ENCODE data around the gene SERPINB1. TPM values are rescaled to one million over a fixed set of nuclear protein-coding genes. Genes with fewer than 3 reads are reported as not detected.

The SERPINB1 gene
- total and polyA plus RNA-seq, 3 experiments from 2014 or later = 40.4 to 103 (median 42.4) TPM

GRCh38 chr6:2819978-2820377 lies 21.7 kb downstream of the SERPINB1 start:
- no peak overlapping the region for H3K27ac Mint-ChIP-seq
- Histone ChIP-seq H3K4me3 (ENCODE audit: low read length) (no peak overlapping the region), H3K27me3 (ENCODE audit: insufficient read depth, low read length, poor library complexity, severe bottlenecking) (no peaks in the 10 kb centered on the region), H3K4me1 (ENCODE audit: insufficient read depth, low read length) (no peaks in the 10 kb centered on the region), H3K36me3 (ENCODE audit: insufficient read depth, low read length) (no peaks in the 10 kb centered on the region), H3K9me3 (ENCODE audit: low read length) (peaks cover 7% of the 10 kb centered on the region), H3K27ac (ENCODE audit: low read depth, low read length) (no peak overlapping the region)
- peaks cover 0 to 6% (median 0%) of the 10 kb centered on the region in 3 donors for H3K4me1 Mint-ChIP-seq
- peaks cover 14 to 26% (median 21%) of the 10 kb centered on the region in 5 donors for H3K9me3 Mint-ChIP-seq
- H3K4me3 Mint-ChIP-seq = no peak overlapping the region
- peaks cover 3 to 25% (median 5%) of the 10 kb centered on the region in 3 donors for H3K36me3 Mint-ChIP-seq
- DNase-seq = no peak
- ChIA-PET POLR2A (no interaction called here), CTCF (no interaction called here)
- no peaks in the 10 kb centered on the region for H3K27me3 Mint-ChIP-seq

GRCh38 chr6:2819115-2819514 lies 22.5 kb downstream of the SERPINB1 start:
- no peaks in the 10 kb centered on the region for H3K27me3 Mint-ChIP-seq
- Histone ChIP-seq H3K9me3 (ENCODE audit: low read length) (peaks cover 7% of the 10 kb centered on the region), H3K4me1 (ENCODE audit: insufficient read depth, low read length) (no peaks in the 10 kb centered on the region), H3K27ac (ENCODE audit: low read depth, low read length) (no peak overlapping the region), H3K27me3 (ENCODE audit: insufficient read depth, low read length, poor library complexity, severe bottlenecking) (no peaks in the 10 kb centered on the region), H3K36me3 (ENCODE audit: insufficient read depth, low read length) (no peaks in the 10 kb centered on the region), H3K4me3 (ENCODE audit: low read length) (no peak overlapping the region)
- ChIA-PET CTCF (no interaction called here), POLR2A (no interaction called here)
- H3K27ac Mint-ChIP-seq = no peak overlapping the region
- H3K4me1 Mint-ChIP-seq = peaks cover 0 to 6% (median 0%) of the 10 kb centered on the region in 3 donors
- H3K4me3 Mint-ChIP-seq = no peak overlapping the region
- peaks cover 14 to 26% (median 21%) of the 10 kb centered on the region in 5 donors for H3K9me3 Mint-ChIP-seq
- DNase-seq = no peak
- peaks cover 3 to 25% (median 5%) of the 10 kb centered on the region in 3 donors for H3K36me3 Mint-ChIP-seq

- H3K27ac Mint-ChIP-seq = no peak overlapping the region
- peaks cover 7% of the 10 kb centered on the region for H3K9me3 ChIP-seq (ENCODE audit: low read length)
- CTCF ChIA-PET = interaction anchor here (1.2 kb wide), 1 partner anchor 69 kb away, joined by 3 read pairs; no protein-coding TSS in a partner anchor
Measured at GRCh38 chr6:2818593-2818992, 23.1 kb downstream of the SERPINB1 start.

GRCh38 chr6:2817903-2818443 lies 23.7 kb downstream of the SERPINB1 start:
- POLR2A ChIA-PET = no interaction called here
- Histone ChIP-seq H3K27me3 (ENCODE audit: insufficient read depth, low read length, poor library complexity, severe bottlenecking) (no peaks in the 10 kb centered on the region), H3K9me3 (ENCODE audit: low read length) (peaks cover 7% of the 10 kb centered on the region), H3K27ac (ENCODE audit: low read depth, low read length) (no peak overlapping the region), H3K36me3 (ENCODE audit: insufficient read depth, low read length) (no peaks in the 10 kb centered on the region), H3K4me1 (ENCODE audit: insufficient read depth, low read length) (no peaks in the 10 kb centered on the region), H3K4me3 (ENCODE audit: low read length) (no peak overlapping the region)
- Mint-ChIP-seq H3K27ac (no peak overlapping the region), H3K27me3 (no peaks in the 10 kb centered on the region), H3K4me1 (peaks cover 0 to 6% (median 0%) of the 10 kb centered on the region in 3 donors), H3K36me3 (peaks cover 2 to 29% (median 5%) of the 10 kb centered on the region in 3 donors), H3K4me3 (no peak overlapping the region), H3K9me3 (peaks cover 14 to 26% (median 21%) of the 10 kb centered on the region in 5 donors)
- no peak for DNase-seq
- CTCF ChIA-PET = interaction anchor here (1.2 kb wide), 1 partner anchor 69 kb away, joined by 3 read pairs; no protein-coding TSS in a partner anchor

More at GRCh38 chr6:2818593-2818992, 23.1 kb downstream of the SERPINB1 start:
- no peak for DNase-seq
- Histone ChIP-seq H3K4me3 (ENCODE audit: low read length) (no peak overlapping the region), H3K36me3 (ENCODE audit: insufficient read depth, low read length) (no peaks in the 10 kb centered on the region), H3K27ac (ENCODE audit: low read depth, low read length) (no peak overlapping the region), H3K27me3 (ENCODE audit: insufficient read depth, low read length, poor library complexity, severe bottlenecking) (no peaks in the 10 kb centered on the region), H3K4me1 (ENCODE audit: insufficient read depth, low read length) (no peaks in the 10 kb centered on the region)
- Mint-ChIP-seq H3K27me3 (no peaks in the 10 kb centered on the region), H3K36me3 (peaks cover 3 to 29% (median 5%) of the 10 kb centered on the region in 3 donors), H3K4me1 (peaks cover 0 to 6% (median 0%) of the 10 kb centered on the region in 3 donors), H3K4me3 (no peak overlapping the region), H3K9me3 (peaks cover 14 to 26% (median 21%) of the 10 kb centered on the region in 5 donors)
- POLR2A ChIA-PET = no interaction called here

GRCh38 chr6:2816158-2816557 lies 25.5 kb downstream of the SERPINB1 start:
- peaks cover 14 to 26% (median 21%) of the 10 kb centered on the region in 5 donors for H3K9me3 Mint-ChIP-seq
- no peak for DNase-seq
- peaks cover 0 to 6% (median 0%) of the 10 kb centered on the region in 3 donors for H3K4me1 Mint-ChIP-seq
- Histone ChIP-seq H3K9me3 (ENCODE audit: low read length) (peaks cover 7% of the 10 kb centered on the region), H3K4me1 (ENCODE audit: insufficient read depth, low read length) (no peaks in the 10 kb centered on the region), H3K36me3 (ENCODE audit: insufficient read depth, low read length) (no peaks in the 10 kb centered on the region), H3K27me3 (ENCODE audit: insufficient read depth, low read length, poor library complexity, severe bottlenecking) (no peaks in the 10 kb centered on the region), H3K27ac (ENCODE audit: low read depth, low read length) (no peak overlapping the region), H3K4me3 (ENCODE audit: low read length) (no peak overlapping the region)
- ChIA-PET CTCF (no interaction called here), POLR2A (no interaction called here)
- H3K27ac Mint-ChIP-seq = no peak overlapping the region
- no peak overlapping the region for H3K4me3 Mint-ChIP-seq
- H3K36me3 Mint-ChIP-seq = peaks cover 0 to 34% (median 5%) of the 10 kb centered on the region in 3 donors
- H3K27me3 Mint-ChIP-seq = no peaks in the 10 kb centered on the region

GRCh38 chr6:2812695-2813094 lies 29.0 kb downstream of the SERPINB1 start:
- H3K9me3 ChIP-seq (ENCODE audit: low read length) = peaks cover 7% of the 10 kb centered on the region
- POLR2A ChIA-PET = no interaction called here
- Mint-ChIP-seq H3K36me3 (peaks cover 0 to 34% (median 5%) of the 10 kb centered on the region in 3 donors), H3K27me3 (no peaks in the 10 kb centered on the region), H3K4me3 (no peak overlapping the region), H3K27ac (no peak overlapping the region), H3K4me1 (peaks cover 0 to 4% (median 0%) of the 10 kb centered on the region in 3 donors), H3K9me3 (peaks cover 14 to 26% (median 21%) of the 10 kb centered on the region in 5 donors)
- CTCF ChIA-PET = no interaction called here
- no peak overlapping the region for H3K27ac ChIP-seq (ENCODE audit: low read depth, low read length)
- no peaks in the 10 kb centered on the region for H3K36me3 ChIP-seq (ENCODE audit: insufficient read depth, low read length)
- H3K4me1 ChIP-seq (ENCODE audit: insufficient read depth, low read length) = no peaks in the 10 kb centered on the region
- H3K27me3 ChIP-seq (ENCODE audit: insufficient read depth, low read length, poor library complexity, severe bottlenecking) = no peaks in the 10 kb centered on the region
- H3K4me3 ChIP-seq (ENCODE audit: low read length) = no peak overlapping the region
- DNase-seq = no peak

- Histone ChIP-seq H3K27ac (ENCODE audit: low read depth, low read length) (no peak overlapping the region), H3K4me3 (ENCODE audit: low read length) (no peak overlapping the region), H3K27me3 (ENCODE audit: insufficient read depth, low read length, poor library complexity, severe bottlenecking) (no peaks in the 10 kb centered on the region), H3K4me1 (ENCODE audit: insufficient read depth, low read length) (no peaks in the 10 kb centered on the region), H3K9me3 (ENCODE audit: low read length) (no peaks in the 10 kb centered on the region), H3K36me3 (ENCODE audit: insufficient read depth, low read length) (no peaks in the 10 kb centered on the region)
- Mint-ChIP-seq H3K9me3 (peaks cover 2 to 3% (median 2%) of the 10 kb centered on the region in 5 donors), H3K36me3 (peaks cover 0 to 10% (median 3%) of the 10 kb centered on the region in 3 donors), H3K4me3 (no peak overlapping the region), H3K27me3 (peaks cover 0 to 2% of the 10 kb centered on the region in 2 donors), H3K4me1 (no peaks in the 10 kb centered on the region), H3K27ac (peak overlapping the region in 1 of 8 donors; percentile 14)
- ChIA-PET POLR2A (no interaction called here), CTCF (no interaction called here)
- no peak for DNase-seq
Measured at GRCh38 chr6:2810092-2810671, 31.5 kb downstream of the SERPINB1 start.

- H3K27ac ChIP-seq (ENCODE audit: low read depth, low read length) = no peak overlapping the region
- H3K4me1 ChIP-seq (ENCODE audit: insufficient read depth, low read length) = no peaks in the 10 kb centered on the region
- H3K9me3 ChIP-seq (ENCODE audit: low read length) = no peaks in the 10 kb centered on the region
- Mint-ChIP-seq H3K27ac (no peak overlapping the region), H3K9me3 (no peaks in the 10 kb centered on the region), H3K36me3 (peaks cover 0 to 9% (median 3%) of the 10 kb centered on the region in 3 donors), H3K4me3 (no peak overlapping the region), H3K4me1 (no peaks in the 10 kb centered on the region), H3K27me3 (peaks cover 0 to 2% of the 10 kb centered on the region in 2 donors)
- DNase-seq = no peak
- no peaks in the 10 kb centered on the region for H3K27me3 ChIP-seq (ENCODE audit: insufficient read depth, low read length, poor library complexity, severe bottlenecking)
- CTCF ChIA-PET = interaction anchor here (0.6 kb wide), 1 partner anchor 557 kb away, joined by 3 read pairs; no protein-coding TSS in a partner anchor
- H3K36me3 ChIP-seq (ENCODE audit: insufficient read depth, low read length) = no peaks in the 10 kb centered on the region
- H3K4me3 ChIP-seq (ENCODE audit: low read length) = no peak overlapping the region
- POLR2A ChIA-PET = no interaction called here
Measured at GRCh38 chr6:2809015-2809414, 32.6 kb downstream of the SERPINB1 start.
